Tibial nerve (tissue), 4 donors: Measurements from ENCODE around the gene NEGR1.

Source experiments
- EP300 ChIP-seq, 2 donors: sonication (generic); formaldehyde crosslinking; IDR thresholded peaks; one replicate each; pipeline ENCODE4 v1.6.1; 2017; ENCODE audit warnings: antibody characterized with exemption in 2 of 2, mild to moderate bottlenecking in 1 of 2
- POLR2A ChIP-seq, 2 donors: fragments of 450-650 bp; IDR thresholded peaks; one replicate each; pipeline ENCODE4 v1.6.1; 2017; ENCODE audit warnings: antibody characterized with exemption in 2 of 2, mild to moderate bottlenecking in 2 of 2, moderate library complexity in 2 of 2
- TF ChIP-seq, protein P1 (sequence below), 5 experiments: fragments of 200-600 bp in 3 of 5; fragments of 450-650 bp in 2 of 5; sonication (generic) in 3 of 5; IDR thresholded peaks; one replicate each; pipeline ENCODE4 v1.5.1; 2016 to 2019; ENCODE audit warnings: antibody characterized with exemption in 5 of 5, mild to moderate bottlenecking in 3 of 5, moderate library complexity in 2 of 5

- TF ChIP-seq POLR2A (IDR thresholded peaks at IDR 0.05) (no peak), EP300 (IDR thresholded peaks at IDR 0.05) (no peak)
- TF ChIP-seq, protein P1, sequence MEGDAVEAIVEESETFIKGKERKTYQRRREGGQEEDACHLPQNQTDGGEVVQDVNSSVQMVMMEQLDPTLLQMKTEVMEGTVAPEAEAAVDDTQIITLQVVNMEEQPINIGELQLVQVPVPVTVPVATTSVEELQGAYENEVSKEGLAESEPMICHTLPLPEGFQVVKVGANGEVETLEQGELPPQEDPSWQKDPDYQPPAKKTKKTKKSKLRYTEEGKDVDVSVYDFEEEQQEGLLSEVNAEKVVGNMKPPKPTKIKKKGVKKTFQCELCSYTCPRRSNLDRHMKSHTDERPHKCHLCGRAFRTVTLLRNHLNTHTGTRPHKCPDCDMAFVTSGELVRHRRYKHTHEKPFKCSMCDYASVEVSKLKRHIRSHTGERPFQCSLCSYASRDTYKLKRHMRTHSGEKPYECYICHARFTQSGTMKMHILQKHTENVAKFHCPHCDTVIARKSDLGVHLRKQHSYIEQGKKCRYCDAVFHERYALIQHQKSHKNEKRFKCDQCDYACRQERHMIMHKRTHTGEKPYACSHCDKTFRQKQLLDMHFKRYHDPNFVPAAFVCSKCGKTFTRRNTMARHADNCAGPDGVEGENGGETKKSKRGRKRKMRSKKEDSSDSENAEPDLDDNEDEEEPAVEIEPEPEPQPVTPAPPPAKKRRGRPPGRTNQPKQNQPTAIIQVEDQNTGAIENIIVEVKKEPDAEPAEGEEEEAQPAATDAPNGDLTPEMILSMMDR (IDR thresholded peaks at IDR 0.05) = no peak
These were observed 115.9 kb downstream of the NEGR1 start for GRCh38 chr1:72166426-72166825.
